KBM-7 (cell line): Measurements from ENCODE around the gene CGA.
A peak's percentile ranks its signal among the peaks of the same experiment; 100 is the strongest.
"Not testable (repeated sequence)": the region's sequence is repeated elsewhere in the genome, so short reads cannot be mapped to it uniquely, and the experiment has no call there.

Experiments used
- DNase-seq: peaks from one replicate; pipeline ENCODE4 v3.0.0-alpha.2; 2015
- in situ Hi-C: fragments of 300-500 bp; cut with MboI; formaldehyde crosslinking; loops from 2 replicates; pipeline ENCODE4 v1.14.3; 2020; ENCODE audit warnings: low sequenced_read_pairs, low pct_unique_long_range_greater_than_20kb, mixed read lengths

CGA gene

GRCh38 chr6:87095087-87095509 is at the start of gene CGA:
Gene CGA, minus strand, starts transcription at chr6:87095106. Its CDS starts 6,906 bp downstream, at chr6:87088200.
- in situ Hi-C loops, result no loop called here
- no peak for DNase-seq

- DNase-seq, in situ Hi-C loops: not testable (repeated sequence)
Measured at GRCh38 chr6:87139927-87140326, 45.0 kb upstream of the CGA start.

DNA sequence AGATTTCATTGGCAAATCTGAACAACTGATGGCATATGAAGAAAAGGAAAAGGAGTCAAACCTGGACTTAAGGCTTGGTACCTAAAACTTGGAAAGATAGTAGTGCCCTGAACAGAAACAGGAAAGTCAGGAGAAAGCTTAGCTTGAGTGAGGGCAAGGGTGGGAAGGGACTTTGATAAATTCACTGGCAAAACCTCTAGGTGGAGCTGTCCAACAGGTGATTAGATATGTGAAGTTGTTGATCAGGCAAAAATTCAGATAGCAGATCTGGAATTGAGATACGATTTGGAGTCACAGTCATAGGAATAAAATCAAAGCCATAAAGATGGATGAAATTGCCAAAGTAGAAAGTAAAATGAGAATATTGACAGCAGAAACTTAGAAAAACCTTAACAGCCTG is 44.3 kb upstream of the CGA start:
- in situ Hi-C loops, result no loop called here
- peak; percentile 74 for DNase-seq

- in situ Hi-C loops, result no loop called here
- DNase-seq, result no peak
Measured at GRCh38 chr6:87136963-87137362, 42.1 kb upstream of the CGA start.

DNA sequence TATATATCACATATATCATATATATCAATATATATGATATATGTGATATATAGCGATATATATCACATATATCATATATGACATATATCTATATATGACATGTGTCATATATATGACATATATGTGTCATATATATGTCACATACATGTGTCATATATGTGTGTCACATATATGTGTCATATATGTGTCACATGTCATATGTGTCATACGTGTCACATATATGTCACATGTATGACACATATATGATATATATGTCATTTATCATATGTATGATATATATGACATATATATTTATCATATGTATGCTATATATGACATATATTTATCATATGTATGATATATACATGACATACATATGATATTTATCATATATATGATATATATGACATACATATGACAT is 32.8 kb upstream of the CGA start:
- in situ Hi-C loops, result no loop called here
- DNase-seq, result no peak

GRCh38 chr6:87126501-87126900 is 31.6 kb upstream of the CGA start:
- no peak for DNase-seq
- in situ Hi-C loops, result no loop called here

DNA sequence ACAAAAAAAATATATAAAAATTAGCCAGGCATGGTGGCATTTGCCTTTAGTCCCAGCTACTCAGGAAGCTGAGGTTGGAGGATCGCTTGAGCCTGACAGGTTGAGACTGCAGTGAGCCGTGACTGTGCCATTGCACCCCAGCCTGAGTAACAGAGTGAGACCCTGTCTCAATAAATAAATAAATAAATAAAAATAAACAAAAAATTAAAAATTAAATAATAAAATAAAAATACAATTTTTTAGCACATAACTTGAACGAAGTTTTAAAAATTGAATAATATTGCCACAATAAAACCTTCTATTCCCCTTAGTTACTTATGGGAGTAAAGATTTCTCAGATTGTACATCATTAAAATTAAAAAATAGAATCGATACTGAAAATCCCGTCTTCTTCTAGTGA is 29.2 kb upstream of the CGA start:
- in situ Hi-C loops, result no loop called here
- DNase-seq, result no peak

DNA sequence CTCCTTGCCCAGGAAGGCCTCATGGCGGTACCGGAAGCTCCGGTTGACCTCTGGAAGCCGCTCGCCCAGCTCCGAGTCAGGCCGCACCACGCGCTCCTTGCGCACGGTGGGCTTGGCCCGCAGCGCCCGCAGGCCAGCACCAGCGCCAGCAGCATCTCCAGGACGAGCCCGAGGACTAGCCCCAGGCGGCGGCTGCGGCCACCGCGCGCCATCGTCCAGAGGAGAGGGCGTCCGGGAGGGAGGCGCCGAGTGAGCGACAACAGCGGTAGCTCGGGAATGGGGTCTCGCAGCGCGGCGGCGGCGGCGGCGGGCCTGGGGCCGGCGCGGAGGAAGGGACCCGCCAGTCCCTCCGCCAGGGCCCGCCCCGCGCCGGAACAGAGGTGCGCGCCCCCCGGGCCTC is 27.6 kb upstream of the CGA start:
- in situ Hi-C loops, result no loop called here

GRCh38 chr6:87118054-87118453 is 23.1 kb upstream of the CGA start:
- no peak for DNase-seq
- in situ Hi-C loops, result no loop called here

More for the DNA sequence above, 27.6 kb upstream of the CGA start:
- DNase-seq, result no peak

DNA sequence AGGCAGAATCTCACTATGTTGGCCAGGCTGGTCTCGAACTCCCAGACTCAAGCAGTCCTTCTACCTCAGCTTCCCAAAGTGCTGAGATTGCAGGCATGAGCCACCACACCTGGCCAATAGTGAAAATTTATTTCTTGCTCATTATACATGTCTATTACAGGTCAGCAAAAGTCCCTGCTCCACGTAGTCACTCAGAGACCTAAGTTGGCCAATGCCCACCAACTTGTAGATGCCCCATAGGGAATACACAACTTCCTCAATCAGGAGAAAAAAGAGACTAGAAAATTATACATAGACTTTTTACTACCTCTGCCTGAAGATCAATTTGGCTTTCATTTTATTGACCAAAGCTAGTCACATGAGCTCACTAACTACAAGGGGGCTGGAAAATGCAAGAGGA is 22.0 kb upstream of the CGA start:
- in situ Hi-C loops, result no loop called here
- no peak for DNase-seq

GRCh38 chr6:87115402-87116135 is 20.7 kb upstream of the CGA start:
- in situ Hi-C loops, result no loop called here
- DNase-seq, result no peak

- in situ Hi-C loops, result no loop called here
- peak; percentile 8 for DNase-seq
Measured at GRCh38 chr6:87110636-87111035, 15.7 kb upstream of the CGA start.

DNA sequence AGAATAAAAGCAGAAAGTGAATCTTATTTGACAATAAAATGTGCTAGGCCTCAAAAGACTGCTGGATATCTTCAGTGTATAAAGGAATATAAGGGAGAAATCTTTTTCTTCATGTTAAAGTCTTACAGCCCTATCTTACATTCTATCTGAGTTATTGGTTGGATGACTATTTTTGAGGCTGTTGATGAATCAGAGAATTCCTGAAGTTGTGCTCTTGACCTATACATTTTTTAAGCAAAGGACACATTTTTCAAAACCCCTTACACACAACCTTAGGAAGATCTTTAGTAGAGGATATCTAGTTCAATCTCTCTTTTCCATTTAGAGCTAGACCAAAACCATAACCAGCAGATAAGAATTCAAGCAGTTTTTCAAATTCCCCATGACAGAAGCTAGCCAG is 10.9 kb upstream of the CGA start:
- in situ Hi-C loops, result no loop called here
- DNase-seq, result no peak

- DNase-seq, result no peak
- in situ Hi-C loops, result no loop called here
Measured at GRCh38 chr6:87104667-87105066, 9.8 kb upstream of the CGA start.

GRCh38 chr6:87103977-87104601 is 9.2 kb upstream of the CGA start:
- DNase-seq, result no peak
- in situ Hi-C loops, result no loop called here

- DNase-seq, result peak; percentile 39
Measured at GRCh38 chr6:87102151-87102621, 7.3 kb upstream of the CGA start.

DNA sequence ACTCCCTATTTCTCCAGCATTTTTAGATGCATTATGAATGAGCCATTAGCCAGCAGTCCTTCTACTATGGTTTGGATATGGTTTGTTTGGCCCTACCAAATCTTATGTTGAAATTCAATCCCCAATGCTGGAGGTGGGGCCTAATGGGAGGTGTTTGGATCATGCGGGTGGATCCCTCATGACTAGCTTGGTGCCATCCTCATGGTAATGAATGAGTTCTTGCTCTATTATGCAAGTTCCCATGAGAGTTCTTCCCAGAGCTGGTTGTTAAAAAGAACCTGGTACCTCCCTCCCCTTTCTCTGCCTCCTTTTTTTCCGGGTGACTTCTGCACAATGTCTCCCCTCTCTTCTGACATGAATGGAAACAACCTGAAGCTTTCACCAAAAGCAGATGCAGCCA is 6.2 kb upstream of the CGA start:
- in situ Hi-C loops, result no loop called here
- DNase-seq, result no peak

More at GRCh38 chr6:87102151-87102621, 7.3 kb upstream of the CGA start:
- in situ Hi-C loops, result no loop called here

DNA sequence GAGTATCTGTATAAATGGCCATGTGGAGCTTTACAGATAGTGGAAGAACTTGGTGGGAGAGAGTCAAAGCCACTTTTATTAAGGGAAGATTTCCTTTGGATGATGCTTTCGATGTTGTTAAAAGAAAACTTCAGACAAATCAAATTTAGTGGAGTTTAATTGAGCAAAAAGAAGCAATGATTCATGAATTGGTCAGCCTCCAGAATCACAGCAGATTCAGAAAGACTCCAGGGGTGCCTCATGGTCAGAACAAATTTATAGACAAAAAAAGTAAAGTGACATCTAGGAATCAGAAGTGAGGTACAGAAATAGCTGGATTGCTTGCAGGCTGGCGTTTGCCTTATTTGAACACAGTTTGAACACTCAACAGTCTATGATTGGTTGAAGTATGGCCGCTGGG is 5.3 kb upstream of the CGA start:
- no peak for DNase-seq
- in situ Hi-C loops, result no loop called here

- DNase-seq, result no peak
- in situ Hi-C loops, result no loop called here
Measured at GRCh38 chr6:87099472-87099871, 4.6 kb upstream of the CGA start.

DNA sequence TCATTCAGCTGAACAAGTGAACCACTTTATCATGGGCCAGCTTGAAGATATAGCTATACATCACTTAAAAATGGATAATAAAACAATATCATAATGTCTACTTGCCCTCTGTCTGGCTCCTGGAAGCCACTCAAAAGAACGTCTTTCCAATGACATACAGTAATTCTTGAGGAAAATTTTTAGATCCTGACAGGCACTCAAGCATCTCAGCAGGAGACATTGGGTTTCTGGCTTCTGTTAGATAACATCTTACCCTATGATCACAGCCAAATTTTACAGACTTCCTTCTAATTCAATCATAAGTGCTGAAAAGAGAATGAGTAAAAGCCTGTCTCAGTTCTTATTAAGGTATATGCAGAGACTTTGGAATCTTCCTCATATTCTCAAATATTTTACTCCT is 330 bp downstream of the CGA start:
- in situ Hi-C loops, result no loop called here
- DNase-seq, result no peak

DNA sequence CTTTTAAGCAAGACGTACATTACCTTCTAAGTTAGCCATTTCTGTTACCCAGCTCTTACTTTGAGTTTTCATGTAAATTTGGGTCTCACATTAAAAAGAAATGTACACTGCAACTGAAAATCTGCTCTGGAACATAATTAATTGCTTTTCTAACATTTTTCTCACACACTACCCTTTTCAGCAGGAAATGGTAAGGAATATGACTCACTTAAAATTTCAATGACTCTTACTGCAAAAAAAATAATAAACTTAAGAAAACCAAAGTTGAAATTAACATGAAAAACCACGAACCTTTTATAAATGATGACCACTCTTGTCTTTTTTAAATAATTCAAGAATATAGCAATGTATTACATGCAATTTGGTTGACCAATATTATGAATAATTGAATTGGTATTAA is 1.3 kb downstream of the CGA start:
- no peak for DNase-seq
- in situ Hi-C loops, result no loop called here
